IPS DF 6.9 (cell line): ENCODE data around the gene OGFOD3.
A peak's percentile ranks its signal among the peaks of the same experiment; 100 is the strongest.
"Not testable (repeated sequence)": the region's sequence is repeated elsewhere in the genome, so short reads cannot be mapped to it uniquely, and the experiment has no call there.

ENCODE experiments used
- DNase-seq: peaks from one replicate; pipeline ENCODE4 v3.0.0-alpha.2; 2013; ENCODE audit warnings: low read depth, low spot score
- H3K27ac ChIP-seq: one replicate; pipeline ENCODE4 v1.5.1; 2013; ENCODE audit warnings: low read length, control low read depth
- H3K27me3 ChIP-seq: 2 replicates; pipeline ENCODE4 v1.6.1; 2013; ENCODE audit warnings: mild to moderate bottlenecking, low read length; ENCODE audit not compliant: control insufficient read depth, insufficient read depth
- H3K36me3 ChIP-seq: 2 replicates; pipeline ENCODE4 v1.6.1; 2013; ENCODE audit warnings: low read length; ENCODE audit not compliant: control insufficient read depth, insufficient read depth
- H3K4me1 ChIP-seq: 2 replicates; pipeline ENCODE4 v1.6.1; 2013; ENCODE audit warnings: low read length; ENCODE audit not compliant: control insufficient read depth, insufficient read depth
- H3K4me3 ChIP-seq: 2 replicates; pipeline ENCODE4 v1.5.1; 2013; ENCODE audit warnings: mild to moderate bottlenecking, low read length
- H3K9me3 ChIP-seq: 2 replicates; pipeline ENCODE4 v1.6.1; 2013; ENCODE audit warnings: low read length, inconsistent platforms; ENCODE audit not compliant: control insufficient read depth, insufficient read depth
- WGBS: extraction: QIAGEN DNeasy Blood & Tissue Kit; methylation state at CpG from one replicate; pipeline ENCODE4 v1.1.7; 2013; ENCODE audit warnings: mixed read lengths, missing lambda C conversion rate; ENCODE audit not compliant: insufficient read length, insufficient coverage; 5-methylcytosine and 5-hydroxymethylcytosine counted together

OGFOD3 gene

GRCh38 chr17:82457929-82458178 is 39.5 kb upstream of the OGFOD3 start:
- peak; percentile 57 for DNase-seq
- no peak overlapping the region for H3K27ac ChIP-seq
- H3K4me1 ChIP-seq, result 0 out of 2 replicates have a peak, but pooled peaks cover 1% of the 10 kb centered on the region
- H3K4me3 ChIP-seq, result peak overlapping the region; percentile 93; the same call in 1 of the 2 replicates
- no CpG with 5 or more reads among the region's 8 CpGs for WGBS
- no peaks in the 10 kb centered on the region for H3K27me3 ChIP-seq
- H3K9me3 ChIP-seq, result no peaks in the 10 kb centered on the region
- H3K36me3 ChIP-seq, result peaks cover 4% of the 10 kb centered on the region; the same call in 1 of the 2 replicates

DNA sequence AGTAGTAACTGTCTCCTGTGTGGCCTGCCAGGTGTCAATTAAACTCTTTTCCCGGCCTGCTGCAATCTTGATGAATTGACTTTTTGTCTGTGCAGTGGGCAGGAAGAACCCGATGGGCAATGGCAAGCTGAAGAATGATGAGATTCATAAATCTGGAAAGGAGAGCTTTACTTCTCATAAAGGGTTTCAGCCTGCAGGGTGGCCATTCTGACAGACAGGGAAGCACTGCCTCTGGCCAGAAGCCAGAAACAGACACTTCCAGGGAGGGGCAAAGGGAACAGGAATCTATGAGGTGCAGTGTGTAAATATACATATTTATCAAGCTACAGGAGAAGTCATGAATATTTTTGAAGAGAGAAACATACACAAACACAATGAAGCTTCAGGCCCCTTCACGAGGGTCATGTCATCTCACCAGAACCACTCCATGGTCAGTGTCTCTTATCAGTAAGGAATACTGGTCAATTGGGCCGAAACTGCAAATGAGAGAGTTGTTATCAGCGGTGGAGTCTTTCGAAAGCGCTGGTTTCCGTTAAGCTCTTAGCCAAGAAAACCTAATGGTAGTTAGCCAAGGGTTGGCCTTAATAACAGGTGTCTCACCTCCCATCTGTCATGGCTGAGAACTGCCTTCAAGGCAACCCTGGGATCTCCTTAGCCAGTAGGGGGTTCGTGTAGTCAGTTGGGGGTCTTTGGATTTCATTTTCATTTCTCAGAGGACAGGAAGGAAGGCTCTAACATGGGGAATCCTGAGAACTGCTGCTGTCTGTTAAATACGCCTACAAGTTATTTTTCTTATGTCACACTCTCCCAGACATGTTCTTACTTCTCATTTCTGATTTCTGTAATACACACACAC is 38.9 kb upstream of the OGFOD3 start:
- no peaks in the 10 kb centered on the region for H3K9me3 ChIP-seq
- no peaks in the 10 kb centered on the region for H3K27me3 ChIP-seq
- WGBS, result no CpG with 5 or more reads among the region's 10 CpGs
- H3K36me3 ChIP-seq, result peaks cover 4% of the 10 kb centered on the region; the same call in 1 of the 2 replicates
- H3K27ac ChIP-seq, result no peak overlapping the region
- no peak overlapping the region; the same call in 1 of the 2 replicates for H3K4me3 ChIP-seq
- DNase-seq, result no peak
- 0 out of 2 replicates have a peak, but pooled peaks cover 1% of the 10 kb centered on the region for H3K4me1 ChIP-seq

GRCh38 chr17:82453706-82454105 is 35.3 kb upstream of the OGFOD3 start:
- H3K4me1 ChIP-seq, result not testable (repeated sequence)

DNA sequence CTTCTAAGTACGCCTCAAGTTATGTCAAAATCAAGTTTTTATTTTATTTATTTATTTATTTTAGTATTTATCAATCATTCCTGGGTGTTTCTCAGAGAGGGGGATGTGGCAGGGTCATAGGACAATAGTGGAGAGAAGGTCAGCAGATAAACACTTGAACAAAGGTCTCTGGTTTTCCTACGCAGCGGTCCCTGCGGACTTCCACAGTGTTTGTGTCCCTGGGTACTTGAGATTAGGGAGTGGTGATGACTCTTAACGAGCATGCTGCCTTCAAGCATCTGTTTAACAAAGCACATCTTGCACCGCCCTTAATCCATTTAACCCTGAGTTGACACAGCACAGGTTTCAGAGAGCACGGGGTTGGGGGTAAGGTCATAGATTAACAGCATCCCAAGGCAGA is 34.8 kb upstream of the OGFOD3 start:
- WGBS, result no CpG with 5 or more reads among the region's 7 CpGs
- H3K9me3 ChIP-seq, H3K4me3 ChIP-seq, H3K36me3 ChIP-seq, H3K27ac ChIP-seq, H3K4me1 ChIP-seq, DNase-seq, H3K27me3 ChIP-seq: not testable (repeated sequence)

More at GRCh38 chr17:82453706-82454105, 35.3 kb upstream of the OGFOD3 start:
- not testable (repeated sequence) for H3K9me3 ChIP-seq, H3K27me3 ChIP-seq, H3K4me3 ChIP-seq, H3K27ac ChIP-seq, DNase-seq, H3K36me3 ChIP-seq
- no CpG with 5 or more reads among the region's 21 CpGs for WGBS

DNA sequence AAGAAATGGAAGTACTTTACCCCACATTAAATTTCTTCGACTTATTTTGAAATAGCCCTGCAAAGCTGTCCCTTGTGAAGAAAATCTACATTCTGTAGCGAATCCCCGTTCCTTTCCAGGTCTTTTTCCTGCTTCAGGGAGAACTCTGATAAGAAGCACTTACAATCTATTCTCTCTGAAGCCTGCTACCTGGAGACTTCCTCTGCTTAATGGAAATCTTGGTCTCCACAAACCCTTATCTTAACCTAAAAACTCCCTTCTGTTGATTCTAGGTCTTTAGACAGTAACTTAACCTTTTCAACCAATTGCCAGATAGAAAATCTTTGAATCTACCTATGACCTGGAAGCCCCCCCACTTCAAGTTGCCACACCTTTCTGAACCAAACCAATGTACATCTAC is 33.8 kb upstream of the OGFOD3 start:
- H3K36me3 ChIP-seq, result no peaks in the 10 kb centered on the region
- WGBS, result no CpG with 5 or more reads among the region's 3 CpGs

GRCh38 chr17:82450357-82451106 is 32.1 kb upstream of the OGFOD3 start, which contains the start of gene CYBC1:
TSS of gene CYBC1 (minus strand) at chr17:82450752. CDS start at chr17:82449254, 1,498 bp downstream.
- no peaks in the 10 kb centered on the region for H3K36me3 ChIP-seq
- peak within 1 kb of the TSS; percentile 91 for H3K4me3 ChIP-seq
- H3K27ac ChIP-seq, result no peak within 1 kb of the TSS
- no peaks in the 10 kb centered on the region for H3K9me3 ChIP-seq
- DNase-seq, result peak; percentile 48
- WGBS, result no CpG with 5 or more reads among the region's 91 CpGs
- H3K27me3 ChIP-seq, result no peaks in the 10 kb centered on the region
- H3K4me1 ChIP-seq, result no peaks in the 10 kb centered on the region

More for the DNA sequence above, 33.8 kb upstream of the OGFOD3 start:
- no peak for DNase-seq
- H3K4me3 ChIP-seq, result no peak overlapping the region
- no peaks in the 10 kb centered on the region for H3K27me3 ChIP-seq
- H3K27ac ChIP-seq, result no peak overlapping the region
- H3K4me1 ChIP-seq, result no peaks in the 10 kb centered on the region
- no peaks in the 10 kb centered on the region for H3K9me3 ChIP-seq

DNA sequence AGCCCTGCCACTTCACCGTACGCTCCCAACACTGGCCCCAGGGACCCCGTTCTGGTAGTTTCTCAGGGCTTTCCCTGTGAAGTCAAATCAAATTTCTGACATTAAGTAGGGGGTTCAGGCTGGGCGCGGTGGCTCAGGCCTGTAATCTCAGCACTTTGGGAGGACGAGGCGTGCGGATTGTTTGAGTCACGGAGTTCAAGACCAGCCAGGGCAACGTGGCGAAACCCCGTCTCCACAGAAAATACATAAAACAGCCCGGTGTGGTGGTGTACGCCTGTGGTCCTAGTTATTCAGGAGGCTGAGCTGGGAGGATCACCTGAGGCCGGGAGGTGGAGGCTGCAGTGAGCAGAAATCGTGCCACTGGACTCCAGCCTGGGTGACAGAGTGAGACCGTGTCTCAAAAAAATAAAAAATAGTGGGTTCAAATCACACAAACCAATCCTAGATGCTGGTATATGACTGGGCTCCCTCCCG is 31.5 kb upstream of the OGFOD3 start:
- Histone ChIP-seq H3K4me1 (no peaks in the 10 kb centered on the region), H3K4me3 (peak overlapping the region; percentile 91), H3K27me3 (no peaks in the 10 kb centered on the region), H3K27ac (no peak overlapping the region), H3K9me3 (no peaks in the 10 kb centered on the region), H3K36me3 (no peaks in the 10 kb centered on the region)
- no peak for DNase-seq
- no CpG with 5 or more reads among the region's 18 CpGs for WGBS

GRCh38 chr17:82449131-82449882 is 30.9 kb upstream of the OGFOD3 start:
- no peaks in the 10 kb centered on the region for H3K27me3 ChIP-seq
- H3K9me3 ChIP-seq, result no peaks in the 10 kb centered on the region
- no peak overlapping the region for H3K27ac ChIP-seq
- WGBS, result no CpG with 5 or more reads among the region's 30 CpGs
- no peaks in the 10 kb centered on the region for H3K4me1 ChIP-seq
- no peak for DNase-seq
- peaks cover 4% of the 10 kb centered on the region; the same call in 1 of the 2 replicates for H3K36me3 ChIP-seq
- H3K4me3 ChIP-seq, result no peak overlapping the region

DNA sequence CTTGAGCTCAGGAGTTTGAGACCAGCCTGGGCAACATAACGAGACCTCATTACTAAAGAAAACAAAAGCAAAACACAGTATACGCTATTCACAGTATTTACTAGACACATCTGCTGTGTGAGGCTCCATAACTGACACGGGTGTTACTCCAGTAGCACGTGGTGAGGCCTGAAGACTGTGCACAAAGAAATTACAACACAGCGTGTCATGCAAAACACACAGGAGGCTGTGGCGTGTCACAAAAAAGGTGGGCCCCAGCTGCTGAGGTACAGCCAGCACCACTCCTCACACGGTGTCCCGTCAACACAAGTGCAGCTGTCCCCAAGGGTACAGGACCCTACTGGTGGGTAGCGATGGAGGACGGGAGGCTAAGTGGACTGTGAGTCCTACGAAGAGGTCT is 29.5 kb upstream of the OGFOD3 start:
- no peak overlapping the region for H3K27ac ChIP-seq
- H3K36me3 ChIP-seq, result peaks cover 17% of the 10 kb centered on the region
- no peaks in the 10 kb centered on the region for H3K27me3 ChIP-seq
- no peak overlapping the region for H3K4me3 ChIP-seq
- H3K9me3 ChIP-seq, result no peaks in the 10 kb centered on the region
- no CpG with 5 or more reads among the region's 11 CpGs for WGBS
- no peaks in the 10 kb centered on the region for H3K4me1 ChIP-seq
- DNase-seq, result no peak

DNA sequence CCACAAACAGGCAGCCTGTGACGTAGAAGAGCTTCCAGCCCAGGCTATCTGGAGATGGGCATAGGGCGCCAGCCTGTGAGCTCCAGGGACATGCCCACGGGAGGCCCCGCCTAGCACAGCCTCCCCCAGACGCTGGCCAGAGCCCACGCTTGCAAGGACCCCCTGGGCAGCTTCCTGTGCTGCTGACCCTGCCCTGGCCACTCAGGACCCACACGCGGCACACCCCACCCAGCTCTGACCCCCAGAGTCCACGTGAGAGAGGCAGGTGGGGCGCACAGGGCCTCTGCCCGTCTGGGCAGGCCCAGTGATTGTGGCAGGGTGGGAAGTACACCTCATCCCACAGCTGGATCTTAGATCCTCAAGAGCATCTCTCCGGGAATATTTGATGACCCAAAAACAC is 28.3 kb upstream of the OGFOD3 start:
- H3K27me3 ChIP-seq, result no peaks in the 10 kb centered on the region
- H3K4me3 ChIP-seq, result no peak overlapping the region
- no peaks in the 10 kb centered on the region for H3K4me1 ChIP-seq
- H3K36me3 ChIP-seq, result peaks cover 20% of the 10 kb centered on the region
- H3K27ac ChIP-seq, result no peak overlapping the region
- WGBS, result no CpG with 5 or more reads among the region's 12 CpGs
- H3K9me3 ChIP-seq, result no peaks in the 10 kb centered on the region
- no peak for DNase-seq
